HepG2 (cell line): ENCODE measurements around the gene ELL. TPM values are rescaled to one million over a fixed set of nuclear protein-coding genes. Genes with fewer than 3 reads are reported as not detected.
A peak's percentile ranks its signal among the peaks of the same experiment; 100 is the strongest.

Source experiments
- ATF7-NPFF ChIP-seq: sonication (generic); formaldehyde crosslinking; IDR thresholded peaks from 2 replicates; pipeline ENCODE4 v1.8.1; 2023; ENCODE audit warnings: mild to moderate bottlenecking, low read depth, missing genetic modification reagents, moderate library complexity
- HMGA1 ChIP-seq: sonication (generic); formaldehyde crosslinking; conservative IDR thresholded peaks from 2 replicates; pipeline ENCODE4 v1.4.0; 2020; ENCODE audit warnings: missing genetic modification reagents
- MATR3 ChIP-seq: sonication (generic); formaldehyde crosslinking; IDR thresholded peaks from 2 replicates; pipeline ENCODE4 v1.4.0; 2020; ENCODE audit warnings: missing genetic modification reagents
- MLLT10 ChIP-seq: sonication (generic); formaldehyde crosslinking; IDR thresholded peaks from 2 replicates; pipeline ENCODE4 v1.4.0; 2020; ENCODE audit warnings: missing genetic modification reagents
- NAIF1 ChIP-seq: sonication (generic); formaldehyde crosslinking; IDR thresholded peaks from 2 replicates; pipeline ENCODE4 v1.5.0; 2020; ENCODE audit warnings: mild to moderate bottlenecking, missing genetic modification reagents, borderline replicate concordance
- NR2F6 ChIP-seq, 2 experiments: IDR thresholded peaks; 2 replicates each; pipeline ENCODE4 v1.6.1; 2016; ENCODE audit warnings: antibody characterized with exemption in 1 of 2, mild to moderate bottlenecking in 1 of 2
- RFXAP ChIP-seq: sonication (generic); formaldehyde crosslinking; IDR thresholded peaks from 2 replicates; pipeline ENCODE4 v1.4.0; 2020; ENCODE audit warnings: missing genetic modification reagents, borderline replicate concordance
- SIX4 ChIP-seq: sonication (generic); formaldehyde crosslinking; IDR thresholded peaks from 2 replicates; pipeline ENCODE4 v1.4.0; 2020; ENCODE audit warnings: missing genetic modification reagents
- SOX6 ChIP-seq, 2 experiments: fragments of 450-650 bp in 1 of 2; sonication (generic) in 1 of 2; formaldehyde crosslinking in 1 of 2; IDR thresholded peaks; 2 replicates each; pipeline versions ENCODE4 v1.4.0 to v1.6.1; 2017 to 2020; ENCODE audit warnings: antibody characterized with exemption in 1 of 2, mild to moderate bottlenecking in 1 of 2, missing genetic modification reagents in 1 of 2
- SSRP1 ChIP-seq: IDR thresholded peaks from 2 replicates; pipeline ENCODE4 v1.6.1; 2016; ENCODE audit warnings: control low read depth
- TBP ChIP-seq: sonication (generic); formaldehyde crosslinking; IDR thresholded peaks from 2 replicates; pipeline ENCODE4 v1.5.0; 2020; ENCODE audit warnings: missing genetic modification reagents
- TFE3 ChIP-seq: IDR thresholded peaks from 2 replicates; pipeline ENCODE4 v1.6.1; 2016
- ZBTB3 ChIP-seq: sonication (generic); formaldehyde crosslinking; IDR thresholded peaks from 2 replicates; pipeline ENCODE4 v1.4.0; 2020; ENCODE audit warnings: low read depth, mild to moderate bottlenecking, moderate library complexity, missing genetic modification reagents, borderline replicate concordance
- ZFYVE20 ChIP-seq: sonication (generic); formaldehyde crosslinking; IDR thresholded peaks from 2 replicates; pipeline ENCODE4 v1.8.0; 2023; ENCODE audit warnings: low read depth, mild to moderate bottlenecking, moderate library complexity, missing genetic modification reagents, borderline replicate concordance
- ZKSCAN5 ChIP-seq: sonication (generic); formaldehyde crosslinking; IDR thresholded peaks from 2 replicates; pipeline ENCODE4 v1.5.1; 2020; ENCODE audit warnings: mild to moderate bottlenecking, missing genetic modification reagents
- ZNF431 ChIP-seq: sonication (generic); formaldehyde crosslinking; IDR thresholded peaks from 2 replicates; pipeline ENCODE4 v1.9.0; 2022; ENCODE audit warnings: missing genetic modification reagents, low read depth, mild to moderate bottlenecking, borderline replicate concordance
- ZNF558 ChIP-seq: sonication (generic); formaldehyde crosslinking; IDR thresholded peaks from 2 replicates; pipeline ENCODE4 v1.9.0; 2022; ENCODE audit warnings: mild to moderate bottlenecking, missing genetic modification reagents, borderline replicate concordance
- ZSCAN30 ChIP-seq: sonication (generic); formaldehyde crosslinking; IDR thresholded peaks from 2 replicates; pipeline ENCODE4 v1.5.0; 2020; ENCODE audit warnings: mild to moderate bottlenecking, missing genetic modification reagents
- polyA plus RNA-seq, 8 experiments: library from polyadenylated mRNA; depleted of rRNA in 3 of 8; stranded (reverse) in 7 of 8; unstranded in 1 of 8; fragments of >200 nt; fragmentation: Illumina TruSeq in 4 of 8; extraction: Trizol in 4 of 8; gene quantifications; 2 replicates each; pipeline versions ENCODE4 v1.2.1 to v1.2.3, GENCODE V29; 2011 to 2016; ENCODE audit warnings: low read depth in 4 of 8, missing spikeins in 1 of 8, mixed read lengths in 1 of 8; ENCODE audit not compliant: insufficient read depth in 1 of 8
- total RNA-seq, 5 experiments: library from RNA; depleted of rRNA; stranded (reverse); fragments of >200 nt; fragmentation: Illumina TruSeq; extraction: Trizol; gene quantifications; 2 replicates each; pipeline ENCODE4 v1.2.3, GENCODE V29; 2016; ENCODE audit warnings: low read depth in 1 of 5
- TF ChIP-seq, protein P1 (sequence below): sonication (generic); formaldehyde crosslinking; IDR thresholded peaks from 2 replicates; pipeline ENCODE4 v1.4.0; 2020; ENCODE audit warnings: missing genetic modification reagents, mild to moderate bottlenecking, borderline replicate concordance
- TF ChIP-seq, protein P2 (sequence below): sonication (generic); formaldehyde crosslinking; IDR thresholded peaks from 2 replicates; pipeline ENCODE4 v1.4.0; 2020; ENCODE audit warnings: mild to moderate bottlenecking, low read depth, missing genetic modification reagents
- TF ChIP-seq, protein P3 (sequence below): conservative IDR thresholded peaks from 2 replicates; pipeline ENCODE4 v1.6.1; 2018; ENCODE audit warnings: missing genetic modification reagents

Gene ELL
- total and polyA plus RNA-seq, 2 of the 13 experiments (the other 11 are each of a cell fraction or from before 2014, with no cell fraction given), result 3.7 to 5.4 TPM

DNA sequence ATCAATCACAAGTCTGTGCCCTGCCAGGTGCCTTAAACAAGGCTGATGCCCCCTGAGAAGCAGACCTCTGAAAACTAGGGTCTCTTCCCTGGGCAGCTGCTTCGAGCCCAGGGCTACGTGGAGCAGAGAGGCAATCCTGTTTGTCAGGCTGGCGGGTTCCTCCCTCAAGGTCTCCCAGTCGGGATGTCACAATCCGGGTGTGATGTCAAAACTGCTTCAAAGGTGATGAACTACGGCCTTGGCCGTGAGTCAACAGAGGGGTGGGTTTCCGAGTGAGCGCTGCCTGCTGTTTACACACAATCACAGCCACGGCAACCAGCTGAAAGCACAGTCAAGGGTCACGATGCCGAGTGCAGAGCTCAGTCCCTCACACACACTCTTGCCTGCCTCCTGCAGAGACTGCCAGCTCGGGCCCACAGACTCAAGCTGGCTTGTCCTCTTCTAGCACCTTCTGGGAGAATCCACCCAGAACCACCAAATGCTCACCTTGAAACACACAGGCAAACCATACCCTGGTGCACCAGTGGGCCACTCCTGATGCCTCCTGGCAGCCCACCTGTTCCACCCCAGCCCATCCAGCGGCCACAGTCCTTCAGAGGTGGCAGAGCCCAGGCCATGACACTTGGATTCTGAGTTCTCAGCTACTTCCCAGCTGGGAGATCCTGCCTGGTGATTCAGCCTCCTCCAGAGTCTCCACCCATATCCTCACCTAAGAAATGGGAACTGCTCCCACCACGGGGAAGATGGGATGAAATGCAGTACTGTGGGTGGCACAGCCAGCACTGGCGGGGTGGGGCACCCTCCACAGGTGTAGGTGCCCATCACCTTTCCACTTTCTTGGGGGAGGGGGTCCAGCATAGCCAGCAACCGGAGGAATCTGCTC is 6.8 kb downstream of the ELL start (continued):
- TF ChIP-seq, protein P1, sequence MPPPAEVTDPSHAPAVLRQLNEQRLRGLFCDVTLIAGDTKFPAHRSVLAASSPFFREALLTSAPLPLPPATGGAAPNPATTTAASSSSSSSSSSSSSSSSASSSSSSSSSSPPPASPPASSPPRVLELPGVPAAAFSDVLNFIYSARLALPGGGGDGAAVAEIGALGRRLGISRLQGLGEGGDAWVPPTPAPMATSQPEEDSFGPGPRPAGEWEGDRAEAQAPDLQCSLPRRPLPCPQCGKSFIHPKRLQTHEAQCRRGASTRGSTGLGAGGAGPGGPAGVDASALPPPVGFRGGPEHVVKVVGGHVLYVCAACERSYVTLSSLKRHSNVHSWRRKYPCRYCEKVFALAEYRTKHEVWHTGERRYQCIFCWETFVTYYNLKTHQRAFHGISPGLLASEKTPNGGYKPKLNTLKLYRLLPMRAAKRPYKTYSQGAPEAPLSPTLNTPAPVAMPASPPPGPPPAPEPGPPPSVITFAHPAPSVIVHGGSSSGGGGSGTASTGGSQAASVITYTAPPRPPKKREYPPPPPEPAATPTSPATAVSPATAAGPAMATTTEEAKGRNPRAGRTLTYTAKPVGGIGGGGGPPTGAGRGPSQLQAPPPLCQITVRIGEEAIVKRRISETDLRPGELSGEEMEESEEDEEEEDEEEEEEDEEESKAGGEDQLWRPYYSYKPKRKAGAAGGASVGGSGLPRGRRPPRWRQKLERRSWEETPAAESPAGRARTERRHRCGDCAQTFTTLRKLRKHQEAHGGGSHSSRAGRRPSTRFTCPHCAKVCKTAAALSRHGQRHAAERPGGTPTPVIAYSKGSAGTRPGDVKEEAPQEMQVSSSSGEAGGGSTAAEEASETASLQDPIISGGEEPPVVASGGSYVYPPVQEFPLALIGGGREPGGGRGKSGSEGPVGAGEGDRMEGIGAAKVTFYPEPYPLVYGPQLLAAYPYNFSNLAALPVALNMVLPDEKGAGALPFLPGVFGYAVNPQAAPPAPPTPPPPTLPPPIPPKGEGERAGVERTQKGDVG (CRISPR knock-in tag), result peak; percentile 98
- TF ChIP-seq MLLT10 (CRISPR knock-in tag) (no peak), TFE3 (CRISPR knock-in tag) (peak; percentile 95), NR2F6 (IDR thresholded peaks at IDR 0.05) (peak; percentile 98), NR2F6 (CRISPR knock-in tag; IDR thresholded peaks at IDR 0.05) (peak; percentile 100), ZBTB3 (CRISPR knock-in tag) (peak; percentile 92; the same call in 1 of the 2 replicates), ATF7-NPFF (CRISPR knock-in tag) (peak; percentile 95), SSRP1 (no peak), MATR3 (CRISPR knock-in tag) (no peak), SOX6 (IDR thresholded peaks at IDR 0.05) (no peak), SOX6 (CRISPR knock-in tag; IDR thresholded peaks at IDR 0.05) (peak; percentile 97), RFXAP (CRISPR knock-in tag) (peak; percentile 97; the same call in 1 of the 2 replicates), ZNF558 (CRISPR knock-in tag) (peak; percentile 80; the same call in 1 of the 2 replicates), ZKSCAN5 (CRISPR knock-in tag) (no peak), SIX4 (peak; percentile 83), HMGA1 (CRISPR knock-in tag) (no peak), TBP (no peak), ZSCAN30 (CRISPR knock-in tag) (no peak), ZNF431 (CRISPR knock-in tag) (peak; percentile 94), NAIF1 (CRISPR knock-in tag) (peak; percentile 83; the same call in 1 of the 2 replicates), ZFYVE20 (CRISPR knock-in tag) (no peak)
- TF ChIP-seq, protein P2, sequence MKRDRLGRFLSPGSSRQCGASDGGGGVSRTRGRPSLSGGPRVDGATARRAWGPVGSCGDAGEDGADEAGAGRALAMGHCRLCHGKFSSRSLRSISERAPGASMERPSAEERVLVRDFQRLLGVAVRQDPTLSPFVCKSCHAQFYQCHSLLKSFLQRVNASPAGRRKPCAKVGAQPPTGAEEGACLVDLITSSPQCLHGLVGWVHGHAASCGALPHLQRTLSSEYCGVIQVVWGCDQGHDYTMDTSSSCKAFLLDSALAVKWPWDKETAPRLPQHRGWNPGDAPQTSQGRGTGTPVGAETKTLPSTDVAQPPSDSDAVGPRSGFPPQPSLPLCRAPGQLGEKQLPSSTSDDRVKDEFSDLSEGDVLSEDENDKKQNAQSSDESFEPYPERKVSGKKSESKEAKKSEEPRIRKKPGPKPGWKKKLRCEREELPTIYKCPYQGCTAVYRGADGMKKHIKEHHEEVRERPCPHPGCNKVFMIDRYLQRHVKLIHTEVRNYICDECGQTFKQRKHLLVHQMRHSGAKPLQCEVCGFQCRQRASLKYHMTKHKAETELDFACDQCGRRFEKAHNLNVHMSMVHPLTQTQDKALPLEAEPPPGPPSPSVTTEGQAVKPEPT (CRISPR knock-in tag), result peak; percentile 68; the same call in 1 of the 2 replicates
- TF ChIP-seq, protein P3, sequence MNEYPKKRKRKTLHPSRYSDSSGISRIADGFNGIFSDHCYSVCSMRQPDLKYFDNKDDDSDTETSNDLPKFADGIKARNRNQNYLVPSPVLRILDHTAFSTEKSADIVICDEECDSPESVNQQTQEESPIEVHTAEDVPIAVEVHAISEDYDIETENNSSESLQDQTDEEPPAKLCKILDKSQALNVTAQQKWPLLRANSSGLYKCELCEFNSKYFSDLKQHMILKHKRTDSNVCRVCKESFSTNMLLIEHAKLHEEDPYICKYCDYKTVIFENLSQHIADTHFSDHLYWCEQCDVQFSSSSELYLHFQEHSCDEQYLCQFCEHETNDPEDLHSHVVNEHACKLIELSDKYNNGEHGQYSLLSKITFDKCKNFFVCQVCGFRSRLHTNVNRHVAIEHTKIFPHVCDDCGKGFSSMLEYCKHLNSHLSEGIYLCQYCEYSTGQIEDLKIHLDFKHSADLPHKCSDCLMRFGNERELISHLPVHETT (CRISPR knock-in tag), result peak; percentile 72
